IPS-20b (cell line): ENCODE data around the gene MAST4.
"Not testable (repeated sequence)": the region's sequence is repeated elsewhere in the genome, so short reads cannot be mapped to it uniquely, and the experiment has no call there.

Experiments used
- H3K27ac ChIP-seq: one replicate; pipeline ENCODE4 v1.5.1; 2013; ENCODE audit warnings: low read length
- H3K27me3 ChIP-seq: 2 replicates; pipeline ENCODE4 v1.6.1; 2013; ENCODE audit warnings: mild to moderate bottlenecking, low read length, inconsistent platforms; ENCODE audit not compliant: insufficient read depth
- H3K36me3 ChIP-seq: 2 replicates; pipeline ENCODE4 v1.6.1; 2013; ENCODE audit warnings: low read depth, mild to moderate bottlenecking, inconsistent platforms, low read length, moderate library complexity; ENCODE audit not compliant: insufficient read depth
- H3K4me1 ChIP-seq: 2 replicates; pipeline ENCODE4 v1.6.1; 2013; ENCODE audit warnings: mild to moderate bottlenecking, control low read depth, inconsistent platforms, low read length, moderate library complexity; ENCODE audit not compliant: insufficient read depth
- H3K4me3 ChIP-seq: 2 replicates; pipeline ENCODE4 v1.5.1; 2013; ENCODE audit warnings: mild to moderate bottlenecking, low read length, inconsistent platforms
- H3K9ac ChIP-seq: 2 replicates; pipeline ENCODE4 v1.6.1; 2013; ENCODE audit warnings: low read depth, mild to moderate bottlenecking, inconsistent platforms, low read length, moderate library complexity
- H3K9me3 ChIP-seq: 2 replicates; pipeline ENCODE4 v1.6.1; 2013; ENCODE audit warnings: mild to moderate bottlenecking, low read depth, low read length, inconsistent platforms; ENCODE audit not compliant: insufficient read depth

The MAST4 gene

GRCh38 chr5:66820630-66821207, 224.5 kb downstream of the MAST4 start:
- Histone ChIP-seq H3K27me3 (no peaks in the 10 kb centered on the region), H3K4me3 (no peak overlapping the region), H3K9me3 (no peaks in the 10 kb centered on the region), H3K4me1 (no peaks in the 10 kb centered on the region), H3K36me3 (no peaks in the 10 kb centered on the region), H3K9ac (no peak overlapping the region), H3K27ac (no peak overlapping the region)

- Histone ChIP-seq H3K4me3 (no peak overlapping the region), H3K4me1 (peaks cover 7% of the 10 kb centered on the region), H3K36me3 (no peaks in the 10 kb centered on the region), H3K9ac (no peak overlapping the region), H3K27ac (no peak overlapping the region), H3K9me3 (no peaks in the 10 kb centered on the region), H3K27me3 (no peaks in the 10 kb centered on the region)
These were observed 225.7 kb downstream of the MAST4 start for GRCh38 chr5:66821688-66822429.

- not testable (repeated sequence) for H3K27ac ChIP-seq, H3K9me3 ChIP-seq, H3K9ac ChIP-seq, H3K4me3 ChIP-seq, H3K36me3 ChIP-seq, H3K27me3 ChIP-seq
- peaks cover 15% of the 10 kb centered on the region for H3K4me1 ChIP-seq
These were observed 226.7 kb downstream of the MAST4 start for GRCh38 chr5:66822906-66823305.

GRCh38 chr5:66824476-66824875, 228.3 kb downstream of the MAST4 start:
- H3K27ac ChIP-seq: no peak overlapping the region
- no peaks in the 10 kb centered on the region for H3K9me3 ChIP-seq
- H3K9ac ChIP-seq: no peak overlapping the region
- no peaks in the 10 kb centered on the region for H3K36me3 ChIP-seq
- peaks cover 10% of the 10 kb centered on the region; the same call in 1 of the 2 replicates for H3K27me3 ChIP-seq
- no peak overlapping the region for H3K4me3 ChIP-seq
- H3K4me1 ChIP-seq: peaks cover 25% of the 10 kb centered on the region

- Histone ChIP-seq H3K27me3 (peaks cover 10% of the 10 kb centered on the region; the same call in 1 of the 2 replicates), H3K27ac (no peak overlapping the region), H3K9me3 (no peaks in the 10 kb centered on the region), H3K9ac (no peak overlapping the region), H3K4me3 (no peak overlapping the region), H3K4me1 (peaks cover 32% of the 10 kb centered on the region), H3K36me3 (no peaks in the 10 kb centered on the region)
These were observed 230.1 kb downstream of the MAST4 start for GRCh38 chr5:66826263-66826662.

- Histone ChIP-seq H3K4me3 (no peak overlapping the region), H3K9me3 (no peaks in the 10 kb centered on the region), H3K4me1 (peaks cover 32% of the 10 kb centered on the region), H3K9ac (no peak overlapping the region), H3K36me3 (no peaks in the 10 kb centered on the region), H3K27me3 (peaks cover 10% of the 10 kb centered on the region; the same call in 1 of the 2 replicates), H3K27ac (no peak overlapping the region)
These were observed 230.5 kb downstream of the MAST4 start for GRCh38 chr5:66826696-66827095.

- H3K36me3 ChIP-seq: no peaks in the 10 kb centered on the region
- peaks cover 32% of the 10 kb centered on the region for H3K4me1 ChIP-seq
- H3K27ac ChIP-seq: no peak overlapping the region
- peak overlapping the region; percentile 26; the same call in 1 of the 2 replicates for H3K9ac ChIP-seq
- no peaks in the 10 kb centered on the region for H3K9me3 ChIP-seq
- peaks cover 10% of the 10 kb centered on the region; the same call in 1 of the 2 replicates for H3K27me3 ChIP-seq
- H3K4me3 ChIP-seq: peak overlapping the region; percentile 71
These were observed 231.9 kb downstream of the MAST4 start for GRCh38 chr5:66828046-66828547.

- Histone ChIP-seq H3K4me3 (peak overlapping the region; percentile 71), H3K27me3 (peaks cover 10% of the 10 kb centered on the region; the same call in 1 of the 2 replicates), H3K4me1 (peaks cover 32% of the 10 kb centered on the region), H3K36me3 (no peaks in the 10 kb centered on the region), H3K9me3 (no peaks in the 10 kb centered on the region), H3K27ac (no peak overlapping the region), H3K9ac (peak overlapping the region; percentile 26; the same call in 1 of the 2 replicates)
These were observed 232.6 kb downstream of the MAST4 start for GRCh38 chr5:66828548-66829357.

GRCh38 chr5:66829358-66829674, 233.1 kb downstream of the MAST4 start:
- H3K27ac ChIP-seq: no peak overlapping the region
- H3K9me3 ChIP-seq: no peaks in the 10 kb centered on the region
- H3K36me3 ChIP-seq: no peaks in the 10 kb centered on the region
- H3K9ac ChIP-seq: no peak overlapping the region
- peaks cover 32% of the 10 kb centered on the region for H3K4me1 ChIP-seq
- peak overlapping the region; percentile 71 for H3K4me3 ChIP-seq
- H3K27me3 ChIP-seq: peaks cover 10% of the 10 kb centered on the region; the same call in 1 of the 2 replicates

GRCh38 chr5:66829826-66830225, 233.6 kb downstream of the MAST4 start:
- no peak overlapping the region for H3K4me3 ChIP-seq
- peaks cover 32% of the 10 kb centered on the region for H3K4me1 ChIP-seq
- H3K9ac ChIP-seq: no peak overlapping the region
- no peak overlapping the region for H3K27ac ChIP-seq
- H3K36me3 ChIP-seq: no peaks in the 10 kb centered on the region
- H3K27me3 ChIP-seq: peaks cover 10% of the 10 kb centered on the region; the same call in 1 of the 2 replicates
- no peaks in the 10 kb centered on the region for H3K9me3 ChIP-seq

- Histone ChIP-seq H3K4me1 (peaks cover 32% of the 10 kb centered on the region), H3K36me3 (no peaks in the 10 kb centered on the region), H3K9me3 (no peaks in the 10 kb centered on the region), H3K27ac (no peak overlapping the region), H3K4me3 (no peak overlapping the region), H3K9ac (no peak overlapping the region), H3K27me3 (peaks cover 10% of the 10 kb centered on the region; the same call in 1 of the 2 replicates)
These were observed 234.4 kb downstream of the MAST4 start for GRCh38 chr5:66830636-66831035.
